ENCODE measurements around the gene FCGR3B. TPM values are rescaled to one million over a fixed set of nuclear protein-coding genes. Genes with fewer than 3 reads are reported as not detected.
A peak's percentile ranks its signal among the peaks of the same experiment; 100 is the strongest.
"Not testable (repeated sequence)": the region's sequence is repeated elsewhere in the genome, so short reads cannot be mapped to it uniquely, and the experiment has no call there.

FCGR3B gene
- not detected for polyA plus RNA-seq (2012; ENCODE audit: missing spikeins)

GRCh38 chr1:161631076-161631475, at the start of gene FCGR3B:
FCGR3B (minus strand) TSS chr1:161631176; CDS start chr1:161631094, 82 bp downstream.
- DNase-seq (ENCODE audit: insufficient read length) (no peak), FAIRE-seq (no peak)
- no peak for TF ChIP-seq POLR2AphosphoS5 (IDR thresholded peaks at IDR 0.05; ENCODE audit: low read depth, low read length)
- no peak for TF ChIP-seq TAF1 (IDR thresholded peaks at IDR 0.05; ENCODE audit: borderline replicate concordance, low read depth, low read length)
- TF ChIP-seq POLR2A (IDR thresholded peaks at IDR 0.05; ENCODE audit: low read depth, low read length), result no peak

GRCh38 chr1:161678500-161678899, 47.5 kb upstream of the FCGR3B start:
- FAIRE-seq (no peak), DNase-seq (ENCODE audit: insufficient read length) (no peak)
- no peak for TF ChIP-seq POLR2AphosphoS5 (IDR thresholded peaks at IDR 0.05; ENCODE audit: low read depth, low read length)
- no peak for TF ChIP-seq TAF1 (IDR thresholded peaks at IDR 0.05; ENCODE audit: borderline replicate concordance, low read depth, low read length)
- no peak for TF ChIP-seq POLR2A (IDR thresholded peaks at IDR 0.05; ENCODE audit: low read depth, low read length)

- DNase-seq (ENCODE audit: insufficient read length), result no peak
- FAIRE-seq, result no peak
- TF ChIP-seq POLR2A (IDR thresholded peaks at IDR 0.05; ENCODE audit: low read depth, low read length), result no peak
- TF ChIP-seq TAF1 (IDR thresholded peaks at IDR 0.05; ENCODE audit: borderline replicate concordance, low read depth, low read length), result no peak
- no peak for TF ChIP-seq POLR2AphosphoS5 (IDR thresholded peaks at IDR 0.05; ENCODE audit: low read depth, low read length)
Observed at GRCh38 chr1:161676958-161677689, 46.1 kb upstream of the FCGR3B start.

- FAIRE-seq (no peak), DNase-seq (ENCODE audit: insufficient read length) (no peak)
- TF ChIP-seq TAF1 (IDR thresholded peaks at IDR 0.05; ENCODE audit: borderline replicate concordance, low read depth, low read length) (no peak), POLR2A (IDR thresholded peaks at IDR 0.05; ENCODE audit: low read depth, low read length) (no peak), POLR2AphosphoS5 (IDR thresholded peaks at IDR 0.05; ENCODE audit: low read depth, low read length) (no peak)
Observed at GRCh38 chr1:161676441-161676840, 45.5 kb upstream of the FCGR3B start.

GRCh38 chr1:161674908-161675307, 43.9 kb upstream of the FCGR3B start:
- not testable (repeated sequence) for DNase-seq (ENCODE audit: insufficient read length); FAIRE-seq

GRCh38 chr1:161674447-161674846, 43.5 kb upstream of the FCGR3B start:
- DNase-seq (ENCODE audit: insufficient read length); FAIRE-seq: not testable (repeated sequence)

GRCh38 chr1:161673437-161673836, 42.5 kb upstream of the FCGR3B start:
- not testable (repeated sequence) for DNase-seq (ENCODE audit: insufficient read length); FAIRE-seq

GRCh38 chr1:161671045-161672020, 40.4 kb upstream of the FCGR3B start:
- not testable (repeated sequence) for FAIRE-seq; DNase-seq (ENCODE audit: insufficient read length)

- not testable (repeated sequence) for DNase-seq (ENCODE audit: insufficient read length)
- FAIRE-seq, result peak; percentile 51
Observed at GRCh38 chr1:161664689-161665088, 33.7 kb upstream of the FCGR3B start.

GRCh38 chr1:161663569-161663968, 32.6 kb upstream of the FCGR3B start:
- not testable (repeated sequence) for FAIRE-seq; DNase-seq (ENCODE audit: insufficient read length)

- FAIRE-seq, result peak; percentile 97
- DNase-seq (ENCODE audit: insufficient read length), result not testable (repeated sequence)
Observed at GRCh38 chr1:161662684-161663339, 31.8 kb upstream of the FCGR3B start, which contains the start of gene FCGR2B. FCGR2B (plus strand) TSS chr1:161663143; CDS start chr1:161663242, 99 bp downstream.

GRCh38 chr1:161661660-161662311, 30.8 kb upstream of the FCGR3B start:
- DNase-seq (ENCODE audit: insufficient read length), result not testable (repeated sequence)

GRCh38 chr1:161658524-161658923, 27.5 kb upstream of the FCGR3B start:
- not testable (repeated sequence) for DNase-seq (ENCODE audit: insufficient read length)
- FAIRE-seq, result peak; percentile 27

More at GRCh38 chr1:161661660-161662311, 30.8 kb upstream of the FCGR3B start:
- peak; percentile 53 for FAIRE-seq

- FAIRE-seq; DNase-seq (ENCODE audit: insufficient read length): not testable (repeated sequence)
Observed at GRCh38 chr1:161653971-161654370, 23.0 kb upstream of the FCGR3B start.

- DNase-seq (ENCODE audit: insufficient read length), result not testable (repeated sequence)
- peak; percentile 67 for FAIRE-seq
Observed at GRCh38 chr1:161653541-161653940, 22.6 kb upstream of the FCGR3B start.

- DNase-seq (ENCODE audit: insufficient read length), result not testable (repeated sequence)
- peak; percentile 88 for FAIRE-seq
Observed at GRCh38 chr1:161647507-161648360, 16.8 kb upstream of the FCGR3B start.

GRCh38 chr1:161644855-161645254, 13.9 kb upstream of the FCGR3B start:
- FAIRE-seq; DNase-seq (ENCODE audit: insufficient read length): not testable (repeated sequence)

Data from GM12892 (cell line).